Measurements from ENCODE around the gene PGP. TPM values are rescaled to one million over a fixed set of nuclear protein-coding genes. Genes with fewer than 3 reads are reported as not detected.

PGP gene
- total RNA-seq, 2 experiments from 2014 or later: 19.8 to 20.1 TPM

DNA sequence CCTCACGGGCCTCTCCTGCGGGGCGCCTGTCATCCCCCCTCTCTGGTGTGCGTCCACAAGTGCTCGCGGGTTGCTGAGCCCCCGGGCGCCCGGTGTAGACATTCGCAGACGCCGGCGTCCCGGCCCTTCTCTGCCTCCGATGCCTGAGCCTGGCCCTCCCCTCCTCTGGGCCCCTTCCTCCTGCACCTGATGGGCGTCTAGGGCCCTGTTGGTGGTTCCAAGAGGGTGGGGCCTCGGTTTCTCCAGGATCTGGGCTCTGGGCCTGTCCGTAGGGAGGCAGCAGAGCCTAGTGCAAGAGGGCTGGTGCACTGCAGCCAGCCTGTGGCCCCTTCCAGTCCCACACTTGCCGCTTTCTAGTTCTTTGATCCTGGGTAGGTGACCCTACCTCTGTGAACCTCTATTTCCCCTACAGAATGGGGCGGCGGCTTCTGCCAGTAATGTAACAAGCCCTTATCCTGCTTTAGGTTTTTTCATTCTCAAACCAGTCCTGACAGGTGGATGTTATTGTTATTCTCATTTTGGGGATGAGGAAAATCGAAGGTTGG is 9.4 kb upstream of the PGP start:
- H3K36me3 Mint-ChIP-seq (ENCODE audit: low read depth): peaks cover 4% of the 10 kb centered on the region
- DNase-seq (peak; percentile 48), ATAC-seq (peak; percentile 4)
- CTCF ChIA-PET: interaction anchor here (1.8 to 2.7 kb wide), 2 partner anchors 28 to 29 kb away, joined by 6 to 9 read pairs; partner anchors contain the start of gene ECI1
- no peaks in the 10 kb centered on the region for H3K9me3 Mint-ChIP-seq
- no peaks in the 10 kb centered on the region for H3K27me3 Mint-ChIP-seq
- POLR2A ChIA-PET: interaction anchor here (1.0 to 4.0 kb wide), 4 partner anchors 10 to 69 kb away, joined by 3 to 19 read pairs (median 4); partner anchors contain the start of genes ECI1 and TRAF7
- H3K4me1 Mint-ChIP-seq (ENCODE audit: low read depth): peaks cover 10% of the 10 kb centered on the region
- TF ChIP-seq, protein P1, sequence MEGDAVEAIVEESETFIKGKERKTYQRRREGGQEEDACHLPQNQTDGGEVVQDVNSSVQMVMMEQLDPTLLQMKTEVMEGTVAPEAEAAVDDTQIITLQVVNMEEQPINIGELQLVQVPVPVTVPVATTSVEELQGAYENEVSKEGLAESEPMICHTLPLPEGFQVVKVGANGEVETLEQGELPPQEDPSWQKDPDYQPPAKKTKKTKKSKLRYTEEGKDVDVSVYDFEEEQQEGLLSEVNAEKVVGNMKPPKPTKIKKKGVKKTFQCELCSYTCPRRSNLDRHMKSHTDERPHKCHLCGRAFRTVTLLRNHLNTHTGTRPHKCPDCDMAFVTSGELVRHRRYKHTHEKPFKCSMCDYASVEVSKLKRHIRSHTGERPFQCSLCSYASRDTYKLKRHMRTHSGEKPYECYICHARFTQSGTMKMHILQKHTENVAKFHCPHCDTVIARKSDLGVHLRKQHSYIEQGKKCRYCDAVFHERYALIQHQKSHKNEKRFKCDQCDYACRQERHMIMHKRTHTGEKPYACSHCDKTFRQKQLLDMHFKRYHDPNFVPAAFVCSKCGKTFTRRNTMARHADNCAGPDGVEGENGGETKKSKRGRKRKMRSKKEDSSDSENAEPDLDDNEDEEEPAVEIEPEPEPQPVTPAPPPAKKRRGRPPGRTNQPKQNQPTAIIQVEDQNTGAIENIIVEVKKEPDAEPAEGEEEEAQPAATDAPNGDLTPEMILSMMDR (IDR thresholded peaks at IDR 0.05): no peak
- intact Hi-C loops (cut with micrococcal nuclease): no loop called here
- peak overlapping the region; percentile 52 for H3K27ac Mint-ChIP-seq
- peak overlapping the region; percentile 80 for H3K4me3 Mint-ChIP-seq

DNA sequence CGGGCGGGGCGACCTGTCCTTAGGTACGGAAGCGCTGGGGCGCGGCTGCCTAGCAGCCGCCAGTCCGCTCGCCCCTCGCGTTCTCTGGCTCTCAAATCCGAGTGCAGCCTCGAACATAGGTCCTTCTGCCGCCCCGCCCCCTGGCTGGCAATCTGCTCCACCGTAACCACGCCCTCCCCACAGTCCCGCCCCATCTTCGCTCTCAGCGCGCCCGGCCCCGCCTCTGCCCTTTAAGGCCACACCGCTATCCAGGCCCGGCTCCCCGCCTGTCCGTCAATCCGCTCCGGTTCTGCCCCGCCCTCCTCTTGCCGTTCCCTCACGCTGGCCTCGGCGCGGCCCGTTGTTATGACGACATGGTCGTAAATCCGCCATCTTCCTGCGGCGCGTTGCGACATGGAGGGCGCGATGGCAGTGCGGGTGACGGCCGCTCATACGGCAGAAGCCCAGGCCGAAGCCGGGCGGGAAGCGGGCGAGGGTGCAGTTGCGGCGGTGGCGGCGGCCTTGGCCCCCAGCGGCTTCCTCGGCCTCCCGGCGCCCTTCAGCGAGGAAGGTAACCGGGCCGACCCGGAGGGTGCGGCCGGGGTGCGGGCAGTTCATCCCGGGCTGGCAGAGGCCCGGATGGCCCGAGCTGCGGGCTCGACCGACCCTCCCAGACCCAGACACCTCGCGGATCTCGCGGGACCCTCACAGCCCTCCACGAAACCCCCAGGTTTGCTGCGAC is 8.7 kb upstream of the PGP start, which contains the start of gene E4F1:
Gene E4F1, plus strand, starts transcription at position 371 of the 721 bp plus-strand sequence. Its CDS starts 23 bp downstream, at position 394.
- Mint-ChIP-seq H3K9me3 (no peaks in the 10 kb centered on the region), H3K27me3 (no peaks in the 10 kb centered on the region), H3K36me3 (ENCODE audit: low read depth) (peaks cover 4% of the 10 kb centered on the region), H3K4me3 (peak within 1 kb of the TSS; percentile 80), H3K27ac (peak within 1 kb of the TSS; percentile 52), H3K4me1 (ENCODE audit: low read depth) (peaks cover 10% of the 10 kb centered on the region)
- intact Hi-C loops (cut with micrococcal nuclease): no loop called here
- ATAC-seq: peak; percentile 99
- peak; percentile 100 for DNase-seq
- ChIA-PET POLR2A (interaction anchor here (0.6 to 4.0 kb wide), 6 partner anchors 11 to 68 kb away, joined by 3 to 19 read pairs (median 3); partner anchors contain the start of genes ECI1 and TRAF7), CTCF (interaction anchor here (1.1 to 2.7 kb wide), 3 partner anchors 14 to 29 kb away, joined by 3 to 9 read pairs (median 6); partner anchors contain the start of gene ECI1)
- TF ChIP-seq, protein P1 (IDR thresholded peaks at IDR 0.05): no peak

DNA sequence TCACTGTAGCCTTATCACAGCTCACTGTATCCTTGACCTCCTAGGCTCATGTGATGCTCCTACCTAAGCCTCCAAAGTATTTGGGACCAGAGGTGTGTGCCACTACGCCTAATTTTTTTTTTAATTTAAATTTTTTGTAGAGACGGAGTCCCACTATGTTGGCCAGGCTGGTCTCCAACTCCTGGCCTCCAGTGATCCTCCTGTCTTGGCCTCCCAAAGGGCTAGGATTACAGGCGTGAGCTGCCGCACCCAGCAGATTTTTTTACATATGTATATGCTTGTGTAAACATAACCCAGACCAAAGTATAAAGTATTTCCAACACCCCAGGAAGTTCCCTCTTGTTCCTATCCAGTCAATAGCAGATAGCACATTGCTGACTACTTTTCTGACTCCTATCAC is 1.7 kb upstream of the PGP start:
- intact Hi-C loops (cut with micrococcal nuclease): no loop called here
- H3K4me3 Mint-ChIP-seq: peak overlapping the region; percentile 92
- ChIA-PET CTCF (interaction anchor here (1.1 to 1.5 kb wide), 2 partner anchors 22 to 34 kb away, joined by 4 to 5 read pairs; no protein-coding TSS in a partner anchor), POLR2A (interaction anchor here (1.2 to 2.6 kb wide), 5 partner anchors 10 to 252 kb away, joined by 3 to 17 read pairs (median 6); partner anchors contain the start of genes MLST8, RPS2 and TRAF7)
- TF ChIP-seq, protein P1 (IDR thresholded peaks at IDR 0.05): no peak
- H3K4me1 Mint-ChIP-seq (ENCODE audit: low read depth): peaks cover 21% of the 10 kb centered on the region
- H3K36me3 Mint-ChIP-seq (ENCODE audit: low read depth): peaks cover 29% of the 10 kb centered on the region
- H3K9me3 Mint-ChIP-seq: no peaks in the 10 kb centered on the region
- H3K27me3 Mint-ChIP-seq: no peaks in the 10 kb centered on the region
- ATAC-seq (no peak), DNase-seq (no peak)
- H3K27ac Mint-ChIP-seq: peak overlapping the region; percentile 36

GRCh38 chr16:2213817-2214718 is 572 bp downstream of the PGP start:
- peak overlapping the region; percentile 84 for H3K4me3 Mint-ChIP-seq
- peaks cover 21% of the 10 kb centered on the region for H3K4me1 Mint-ChIP-seq (ENCODE audit: low read depth)
- TF ChIP-seq, protein P1 (IDR thresholded peaks at IDR 0.05): no peak
- H3K9me3 Mint-ChIP-seq: no peaks in the 10 kb centered on the region
- H3K27me3 Mint-ChIP-seq: no peaks in the 10 kb centered on the region
- POLR2A ChIA-PET: interaction anchor here (0.6 to 2.6 kb wide), 6 partner anchors 9 to 61 kb away, joined by 3 to 17 read pairs (median 6); partner anchors contain the start of genes MLST8 and TRAF7
- DNase-seq: no peak
- no peak overlapping the region for H3K27ac Mint-ChIP-seq
- H3K36me3 Mint-ChIP-seq (ENCODE audit: low read depth): peaks cover 31% of the 10 kb centered on the region
- intact Hi-C loops (cut with micrococcal nuclease): no loop called here
- CTCF ChIA-PET: interaction anchor here (1.0 to 1.4 kb wide), 3 partner anchors 8 to 61 kb away, joined by 3 to 5 read pairs (median 3); partner anchors contain the start of genes MLST8 and TRAF7
- no peak for ATAC-seq

Data from activated CD8-positive, alpha-beta T cell treated with anti-CD3 and anti-CD28 coated beads for 36 hours (primary cell).